Stimulated activated CD4-positive, alpha-beta T cell treated with anti-CD3 and anti-CD28 coated beads, Interleukin-15, amount 100 ng/mL, for 24 hours (primary cell): ENCODE results near the gene SLC25A45.

ENCODE experiments used
- DNase-seq: peaks from one replicate; pipeline ENCODE4 v3.0.0-alpha.2; 2020

SLC25A45 gene

DNA sequence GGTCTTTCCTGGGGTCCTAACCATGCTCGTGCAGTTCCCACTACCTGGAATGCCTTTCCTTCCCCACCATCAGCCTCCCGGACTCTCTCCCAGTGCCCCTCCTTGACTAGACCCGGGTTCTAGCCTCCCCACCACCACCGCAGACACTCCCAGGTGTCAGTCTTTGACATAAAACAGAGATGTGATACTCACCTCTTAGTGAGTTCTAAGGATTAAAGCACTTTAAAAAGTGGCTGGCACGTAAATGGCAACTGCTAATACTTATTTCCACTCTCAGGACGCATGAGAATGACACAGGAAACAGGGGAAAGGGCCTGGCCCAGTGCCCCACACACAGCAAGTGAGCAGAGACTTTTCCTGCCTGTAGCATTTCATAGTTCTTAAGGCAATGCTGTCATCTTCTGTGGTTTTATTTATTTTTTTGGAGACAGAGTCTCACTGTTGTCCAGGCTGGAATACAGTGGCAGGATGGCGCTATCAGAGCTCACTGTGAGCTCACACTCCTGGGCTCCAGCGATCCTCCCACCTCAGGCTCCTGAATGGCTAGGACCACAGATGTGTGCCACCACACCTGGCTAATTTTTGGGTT, 1.9 kb upstream of the SLC25A45 start:
- DNase-seq: peak; percentile 32

DNA sequence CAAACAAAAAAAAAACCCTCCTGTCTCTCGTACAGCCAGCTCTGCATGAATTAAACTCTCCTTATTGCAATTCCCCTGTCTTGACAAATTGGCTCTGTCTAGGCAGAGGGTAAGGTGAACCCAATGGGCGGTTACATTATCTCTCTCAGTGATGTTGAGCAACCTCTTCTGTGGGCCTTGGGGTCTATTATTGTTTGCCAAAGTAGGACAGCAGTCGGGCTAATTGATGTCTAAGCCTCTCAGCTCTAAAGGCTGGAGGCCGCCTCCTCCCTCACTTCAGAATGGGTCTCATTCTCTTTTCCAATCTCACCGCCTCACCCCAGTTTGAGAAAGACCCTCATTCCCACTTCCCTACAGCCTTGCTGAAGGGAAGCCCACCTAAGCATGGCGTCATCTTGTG, 1.3 kb upstream of the SLC25A45 start:
- DNase-seq: no peak

DNA sequence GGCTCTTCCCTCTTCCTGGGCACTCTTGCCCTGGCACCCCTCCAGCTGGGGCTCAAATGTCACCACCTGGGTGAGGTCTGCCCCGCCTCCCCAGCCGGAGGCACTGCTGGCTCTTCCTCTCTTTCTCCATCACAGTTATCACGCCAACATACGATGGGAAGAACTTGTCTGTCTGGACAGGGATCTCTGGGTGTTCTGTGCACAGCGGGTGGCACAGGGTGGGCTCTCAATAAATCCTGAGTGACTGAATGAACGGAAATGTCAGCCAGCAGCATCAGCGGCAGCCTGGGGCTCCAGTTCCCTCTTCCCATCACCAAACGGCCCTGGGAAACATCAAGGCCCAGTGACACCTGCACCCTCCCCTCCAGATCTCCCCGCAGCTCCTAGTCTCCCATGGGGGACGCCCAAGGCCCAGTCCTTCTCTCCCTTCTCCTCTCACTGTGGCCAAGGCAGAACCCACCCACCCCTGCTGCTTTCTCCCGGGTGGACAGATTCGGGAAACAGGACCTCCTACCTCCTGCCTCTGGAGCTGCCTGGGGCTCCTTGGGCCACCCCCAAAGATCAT, 440 bp upstream of the SLC25A45 start:
- peak; percentile 23 for DNase-seq

DNA sequence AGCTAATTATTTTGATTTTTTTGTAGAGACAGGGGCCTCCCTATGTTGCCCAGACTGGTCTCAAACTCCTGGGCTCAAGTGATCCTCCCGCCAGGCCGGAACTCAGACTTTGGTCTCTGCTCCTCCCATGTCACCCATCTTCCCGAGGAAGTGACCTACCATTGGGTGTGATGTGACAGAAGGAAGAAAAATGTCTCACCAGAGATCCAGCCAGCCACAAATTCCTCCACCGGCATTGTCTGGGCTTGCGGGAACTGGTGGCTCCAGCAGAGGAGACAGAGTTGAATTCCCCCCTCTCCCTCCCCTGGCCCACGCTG, 772 bp downstream of the SLC25A45 start:
- DNase-seq: no peak

DNA sequence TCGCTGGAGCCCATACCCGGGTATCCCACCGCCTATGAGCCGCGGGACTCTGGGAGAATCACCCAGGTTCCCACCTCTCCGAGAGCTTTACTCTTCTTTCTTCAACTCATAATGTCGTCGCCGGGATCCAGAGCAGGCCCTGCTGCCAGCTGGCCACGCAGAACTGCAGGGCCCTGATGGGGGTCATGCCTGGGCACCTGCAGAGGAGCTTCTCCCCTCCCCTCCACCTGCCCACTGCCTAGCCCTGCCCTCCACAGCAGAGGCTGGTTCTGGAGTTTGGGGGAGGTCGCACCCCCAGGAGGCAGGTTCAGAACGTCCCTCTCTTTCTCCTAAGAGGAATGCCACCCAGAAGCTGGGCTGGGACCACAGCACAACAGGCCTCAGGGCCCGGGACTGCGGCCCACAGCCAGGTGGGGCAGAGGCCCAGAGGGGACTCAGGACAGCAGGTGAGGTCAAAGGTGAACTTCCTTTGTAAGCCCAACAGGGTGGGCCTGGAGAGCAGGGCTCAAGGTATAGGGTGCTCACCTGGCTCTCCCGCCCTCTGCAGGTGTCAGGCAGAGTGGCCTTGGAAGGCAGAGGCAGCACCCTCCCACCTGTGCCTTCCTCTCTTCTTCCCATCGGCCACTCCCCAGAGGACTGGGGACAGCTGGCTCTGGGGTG, 1.9 kb downstream of the SLC25A45 start:
- no peak for DNase-seq

DNA sequence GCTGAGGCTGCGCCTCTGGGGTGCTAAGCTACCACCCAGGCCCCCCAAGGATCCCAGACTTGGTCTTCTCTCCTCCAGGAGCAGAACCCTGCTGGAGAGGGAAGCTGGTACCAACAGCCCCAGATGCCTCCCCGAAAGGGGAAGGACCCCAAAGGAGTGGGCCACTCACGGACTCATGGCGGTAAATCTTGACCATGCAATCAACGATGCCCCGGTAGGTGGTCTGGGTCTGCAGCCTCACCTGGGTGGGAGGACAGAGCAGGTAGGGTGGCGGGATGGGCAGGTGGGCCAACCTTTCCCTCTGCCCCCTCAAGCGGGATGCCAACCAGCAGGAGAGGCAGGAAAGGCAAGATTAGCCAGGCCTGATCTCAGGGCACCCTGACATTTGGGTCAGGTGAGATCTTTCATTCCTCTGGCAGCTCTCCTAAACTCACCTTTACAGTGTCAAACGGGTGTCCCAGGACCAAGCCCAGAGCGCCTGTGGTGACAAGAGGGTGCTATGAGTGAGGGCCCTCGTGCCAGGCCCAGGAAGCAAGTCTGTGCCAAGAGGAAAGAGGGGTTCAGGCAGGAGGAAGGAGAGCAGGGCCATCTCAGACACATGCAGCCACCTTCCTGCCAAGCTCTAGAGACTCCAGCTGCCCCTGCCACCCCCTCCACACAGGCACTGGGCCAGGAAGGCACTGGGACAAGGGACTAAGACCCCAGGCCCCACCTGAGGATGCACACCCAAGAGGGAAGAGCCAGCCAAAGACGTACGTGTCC, 2.6 kb downstream of the SLC25A45 start:
- no peak for DNase-seq

DNA sequence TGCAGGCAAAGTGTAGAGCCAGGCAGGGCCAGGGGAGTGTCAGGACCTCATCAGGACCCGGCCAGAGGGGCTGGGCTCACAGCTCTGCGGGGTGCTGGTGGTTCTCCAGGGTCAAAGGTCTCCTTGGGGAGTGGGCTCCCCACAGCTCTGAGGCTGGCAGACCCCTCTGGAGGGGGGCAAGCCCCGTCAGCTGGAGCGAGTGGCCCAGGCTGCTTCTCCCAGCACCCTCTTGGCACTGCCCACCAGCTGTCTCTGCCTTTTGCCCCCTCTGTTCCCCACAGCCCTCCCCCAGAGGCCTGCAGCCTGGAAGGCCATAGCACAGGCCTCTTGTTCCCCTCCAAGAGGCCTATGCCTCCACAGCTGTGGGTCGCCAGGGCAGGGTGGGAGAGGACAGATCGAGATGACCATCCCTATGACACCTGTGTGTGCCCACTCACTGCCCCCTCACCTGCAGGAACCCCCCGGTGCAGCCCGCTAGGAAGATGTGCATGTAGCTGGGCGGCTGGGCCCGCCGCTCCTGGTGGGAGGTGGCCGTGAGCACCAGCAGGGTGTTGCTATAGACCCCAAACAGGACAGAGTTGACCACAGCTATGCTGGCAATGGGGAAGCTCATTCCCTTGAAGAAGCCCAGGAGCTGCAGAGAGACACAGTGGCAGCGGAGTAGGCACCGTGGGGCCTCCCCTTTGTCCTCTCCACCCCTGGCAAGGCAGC, 3.4 kb downstream of the SLC25A45 start:
- DNase-seq: no peak

DNA sequence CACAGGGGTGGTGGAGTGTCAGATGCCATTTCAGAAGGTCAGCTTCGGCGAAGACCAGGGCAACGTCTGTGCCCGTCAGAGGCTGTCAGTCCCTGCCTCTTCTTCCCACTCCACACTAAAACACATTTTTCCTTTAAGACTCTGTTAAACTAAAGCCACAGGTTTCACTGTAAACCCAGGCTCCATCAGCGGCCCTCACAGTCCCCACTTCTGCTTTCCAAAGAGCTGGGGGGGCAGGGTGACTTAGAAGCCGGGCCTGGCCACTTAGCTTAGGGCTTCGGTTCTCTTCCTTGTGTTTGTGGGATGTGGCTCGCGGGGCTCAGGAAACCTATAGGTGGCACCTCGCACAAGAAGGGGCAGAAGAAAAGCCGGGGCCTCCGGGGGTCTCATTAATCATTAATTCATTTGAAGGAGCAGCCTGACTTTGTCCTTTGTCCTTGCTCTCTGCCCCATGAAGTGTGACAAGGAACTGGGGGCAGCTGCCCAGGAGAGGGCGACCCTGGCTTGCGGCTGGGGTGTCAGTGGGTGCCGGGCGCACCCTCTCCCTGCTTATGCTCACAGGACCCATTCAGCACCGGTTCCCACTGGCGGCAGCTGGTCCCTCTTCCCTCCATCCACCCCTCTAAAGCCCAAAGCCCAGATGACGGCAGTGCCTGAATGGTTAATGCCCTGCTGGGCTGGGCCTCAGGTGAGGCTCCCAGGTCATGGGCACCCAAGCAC, 4.1 kb downstream of the SLC25A45 start:
- no peak for DNase-seq

DNA sequence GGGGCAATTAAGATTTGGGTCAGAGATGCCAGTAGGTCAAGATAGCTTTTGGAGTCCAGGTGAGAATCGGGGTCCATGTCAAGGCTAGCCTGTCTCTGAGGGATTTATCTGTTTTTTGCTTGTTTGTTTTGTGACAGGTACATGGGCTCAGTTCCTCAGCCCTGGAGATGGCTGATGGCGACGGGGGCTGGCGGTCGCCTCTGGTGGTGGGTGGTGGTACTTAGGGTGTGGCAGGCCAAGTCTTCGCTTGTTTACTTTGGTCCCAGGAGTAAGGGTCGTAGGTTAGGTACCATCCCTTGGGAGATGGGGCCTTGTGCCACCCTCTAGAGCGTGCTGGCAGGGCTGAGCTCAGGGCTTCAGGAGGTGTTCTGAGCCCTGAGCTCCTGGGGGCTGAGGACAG, 4.7 kb downstream of the SLC25A45 start:
- no peak for DNase-seq

DNA sequence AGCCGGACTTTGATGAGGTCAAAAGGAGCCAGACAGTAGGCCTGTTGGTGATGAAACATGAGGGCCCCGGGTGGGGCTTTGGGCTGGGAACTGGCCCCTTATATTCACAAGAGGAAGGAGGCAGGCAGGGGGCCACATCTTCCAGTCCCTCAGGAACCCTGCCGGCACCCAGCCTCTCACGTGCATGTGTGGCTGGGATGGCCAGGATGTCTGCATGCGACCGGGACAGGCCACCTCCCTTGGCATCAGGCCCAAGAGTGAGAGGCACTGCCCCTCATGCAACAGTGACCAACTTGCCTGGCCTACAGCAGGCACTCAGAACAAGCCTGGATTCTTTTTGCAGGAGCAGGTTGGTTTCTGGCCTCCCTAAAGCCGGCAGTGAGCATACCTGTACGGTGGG, 5.4 kb downstream of the SLC25A45 start:
- DNase-seq: no peak

DNA sequence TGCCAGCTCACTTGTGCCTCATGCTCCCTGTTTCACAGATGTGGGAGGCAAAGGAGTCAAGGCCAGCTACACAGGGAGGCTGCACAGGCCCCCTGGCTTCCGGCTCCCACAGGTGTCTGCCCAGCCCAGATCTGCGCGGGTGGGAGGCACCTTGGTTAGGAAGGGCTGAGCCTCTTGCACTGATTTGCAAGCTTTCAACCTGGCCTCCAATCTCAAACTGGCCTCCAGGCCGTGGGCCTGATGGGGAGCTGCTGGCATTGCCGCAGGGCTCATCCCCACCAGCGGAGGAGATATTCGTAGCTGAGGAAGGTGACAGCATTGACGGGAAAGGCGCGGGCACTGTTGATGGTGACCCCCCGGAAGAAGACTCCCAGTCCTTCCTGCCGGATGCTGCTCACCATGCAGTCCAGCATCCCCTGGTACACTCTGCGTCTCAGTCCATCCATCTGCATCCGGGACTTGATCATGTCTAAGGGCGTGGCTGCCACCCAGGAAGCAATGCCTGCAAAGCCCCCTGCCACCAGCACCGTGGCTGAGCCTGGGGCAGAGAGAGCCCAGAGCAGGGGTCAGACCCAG, 6.2 kb downstream of the SLC25A45 start:
- DNase-seq: no peak

DNA sequence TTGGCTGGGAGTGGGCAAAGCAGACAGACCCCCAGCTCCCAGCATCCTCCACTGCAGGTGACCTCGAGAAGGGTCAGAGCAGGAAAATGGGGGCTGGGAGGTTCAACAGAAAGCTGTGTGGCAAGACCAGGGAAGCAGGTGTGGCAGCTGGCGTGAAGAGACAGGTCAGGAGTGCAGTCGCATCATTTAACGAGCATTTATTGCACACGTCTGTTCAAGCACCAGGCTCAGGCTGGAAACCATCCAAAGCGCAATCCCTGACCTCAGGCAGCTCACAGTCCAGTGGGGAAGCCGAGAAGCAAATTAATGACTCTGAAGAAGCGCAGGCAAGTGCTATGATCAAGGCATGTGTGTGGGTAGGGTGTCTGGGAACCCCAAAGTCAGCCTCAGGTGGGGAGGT, 7.4 kb downstream of the SLC25A45 start:
- no peak for DNase-seq

DNA sequence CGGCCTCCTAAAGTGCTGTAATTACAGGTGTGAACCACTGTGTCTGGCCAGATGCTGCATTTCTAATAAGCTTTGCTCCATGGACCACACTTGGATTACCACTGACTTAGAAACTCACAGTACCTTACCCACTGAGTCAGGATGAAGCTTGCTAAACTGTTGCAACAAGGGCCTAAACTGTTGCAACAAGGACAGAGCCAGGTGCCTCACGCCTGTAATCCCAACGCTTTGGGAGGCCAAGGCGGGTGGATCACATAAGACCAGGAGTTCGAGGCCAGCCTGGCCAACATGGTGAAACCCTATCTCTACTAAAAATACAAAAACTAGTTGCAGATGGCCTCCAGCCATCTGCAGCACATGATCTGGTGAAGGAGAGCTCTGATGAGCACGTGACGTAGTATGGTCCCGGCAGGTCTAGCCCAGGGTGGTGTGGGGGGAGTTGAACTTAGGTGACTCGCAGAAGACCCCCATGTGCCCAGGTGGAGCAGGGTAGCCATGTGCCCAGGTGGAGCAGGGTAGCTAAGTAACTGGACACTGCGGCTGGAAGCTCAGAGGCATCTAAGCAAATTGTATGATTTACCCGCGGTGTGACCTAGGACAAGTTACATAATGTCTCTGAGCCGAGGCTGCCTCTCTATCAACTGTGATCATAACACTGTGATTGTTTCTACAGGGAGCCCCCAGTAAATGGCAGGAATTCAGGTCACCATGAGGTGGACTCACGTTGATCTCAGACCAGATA, 8.4 kb downstream of the SLC25A45 start:
- no peak for DNase-seq

DNA sequence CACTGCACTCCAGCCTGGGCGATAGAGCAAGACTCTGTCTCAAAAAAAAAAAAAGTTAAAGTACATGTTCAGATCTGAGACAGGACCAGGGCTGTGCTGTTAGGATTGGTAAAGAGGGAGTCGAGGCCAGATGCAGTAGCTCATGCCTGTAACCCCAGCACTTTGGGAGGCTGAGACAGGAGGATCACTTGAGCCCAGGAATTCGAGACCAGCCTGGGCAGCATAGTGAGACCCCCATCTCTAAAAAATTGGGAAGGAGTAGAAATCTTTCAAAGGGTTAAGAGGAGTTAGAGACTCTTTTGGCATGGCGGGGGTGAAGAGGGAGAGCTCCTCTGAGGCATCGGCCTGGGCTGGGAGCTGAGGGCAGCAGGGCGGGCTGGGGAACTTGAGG, 11.8 kb downstream of the SLC25A45 start:
- no peak for DNase-seq

DNA sequence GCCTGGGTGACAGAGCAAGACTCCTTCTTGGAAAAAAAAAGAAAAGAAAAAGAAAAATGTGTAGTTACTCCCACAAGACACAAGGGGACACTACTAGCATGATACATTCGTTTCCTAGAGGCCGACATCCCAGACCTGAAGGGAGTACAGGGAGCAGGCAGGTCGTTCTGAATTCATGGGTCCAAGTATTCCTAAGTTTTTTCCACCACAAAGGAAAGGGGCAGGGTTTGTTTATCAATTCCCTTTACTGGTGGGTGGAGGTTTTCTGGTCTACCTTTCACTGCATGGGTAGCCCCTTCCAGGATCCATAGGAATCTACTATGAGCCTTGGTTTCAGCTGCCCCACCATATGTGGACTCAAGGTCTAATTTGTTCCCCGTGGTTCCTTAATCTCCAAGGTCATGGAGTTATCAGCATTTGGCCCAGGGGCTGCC, 16.1 kb downstream of the SLC25A45 start:
- peak; percentile 34 for DNase-seq

DNA sequence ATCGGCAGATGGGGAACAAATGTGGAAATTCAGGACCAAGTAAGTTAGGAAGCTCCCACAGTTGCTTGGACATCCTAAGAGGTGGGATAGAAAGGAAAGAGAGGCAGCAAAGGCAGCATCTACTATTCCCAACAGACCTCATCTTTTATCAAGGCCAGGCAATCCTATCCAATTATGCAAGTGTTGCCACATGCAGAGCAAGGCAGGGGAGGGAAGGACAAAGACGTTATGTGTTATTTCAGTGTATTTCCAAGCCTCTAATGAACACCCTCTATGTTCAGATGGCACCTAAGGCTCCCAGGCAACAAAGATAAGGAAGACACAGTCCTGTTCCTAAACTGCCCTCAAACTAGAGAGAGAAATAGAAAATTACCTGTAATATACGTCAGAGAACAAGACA, 18.7 kb downstream of the SLC25A45 start:
- no peak for DNase-seq

DNA sequence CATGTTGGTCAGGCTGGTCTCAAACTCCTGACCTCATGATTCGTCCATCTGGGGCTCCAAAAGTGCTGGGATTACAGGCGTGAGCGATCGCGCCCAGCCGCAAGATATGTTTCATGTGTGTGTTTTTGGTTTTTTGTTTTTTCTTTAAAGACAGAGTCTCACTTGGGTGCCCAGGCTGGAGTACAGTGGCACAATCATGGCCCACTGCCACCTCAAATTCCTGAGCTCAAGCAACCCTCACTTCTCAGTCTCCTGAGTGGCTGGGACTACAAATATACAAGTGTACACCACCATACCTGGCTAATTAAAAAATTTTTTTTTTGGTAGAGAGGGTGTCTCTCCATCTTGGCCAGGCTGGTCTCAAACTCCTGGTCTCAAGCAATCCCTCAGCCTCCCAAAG, 19.5 kb downstream of the SLC25A45 start:
- no peak for DNase-seq

DNA sequence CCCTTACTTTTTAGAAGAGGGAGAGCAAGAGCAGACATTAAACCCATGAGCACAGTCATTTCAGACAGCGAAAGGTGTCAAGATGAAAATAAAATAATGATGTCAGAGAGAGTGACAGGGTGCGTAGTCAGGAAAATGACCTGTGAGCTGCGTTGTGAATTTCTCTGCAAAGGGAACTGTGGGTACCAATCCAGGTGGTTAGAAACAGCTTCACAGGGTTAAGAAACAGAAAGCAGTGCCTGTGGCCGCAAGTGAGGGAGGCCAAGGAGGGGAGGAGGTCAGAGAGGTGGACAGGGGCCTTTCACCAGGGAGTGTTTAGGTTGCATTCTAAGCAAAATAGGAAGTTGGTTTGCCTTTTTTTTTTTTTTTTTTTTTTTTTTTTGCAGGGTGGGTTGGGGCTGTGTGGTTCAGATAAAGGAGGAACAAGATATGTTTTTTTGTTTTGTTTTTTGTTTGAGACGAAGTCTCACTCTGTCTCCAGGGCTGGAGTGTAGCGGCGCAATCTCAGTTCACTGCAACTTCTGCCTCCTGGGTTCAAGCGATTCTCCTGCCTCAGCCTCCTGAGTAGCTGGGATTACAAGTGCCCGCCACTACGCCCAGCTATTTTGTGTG, 20.0 kb downstream of the SLC25A45 start:
- DNase-seq: no peak

DNA sequence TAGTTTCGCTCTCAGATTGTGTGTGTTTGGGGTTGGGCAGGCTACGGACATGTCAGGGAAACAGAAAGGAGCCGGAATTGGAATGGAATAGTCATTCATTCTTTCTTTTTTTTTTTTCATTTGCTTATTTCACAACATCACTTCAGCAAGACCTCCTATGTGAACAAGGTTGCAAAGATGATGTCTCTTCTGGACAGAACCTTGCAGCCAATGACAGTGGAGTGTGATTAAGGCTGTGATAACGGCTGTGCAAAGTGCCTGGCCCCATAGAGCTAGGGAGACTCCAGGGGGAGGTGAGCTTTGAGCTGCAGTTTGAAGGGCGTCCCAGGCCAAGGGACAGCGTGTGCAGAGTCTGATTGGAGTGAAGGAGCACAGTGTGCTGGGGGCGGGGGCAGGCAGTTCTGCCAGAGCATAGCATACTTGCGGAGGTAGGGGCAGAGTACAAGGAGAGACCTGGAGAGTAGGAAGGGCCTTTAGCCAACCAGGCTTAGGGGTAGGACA, 24.5 kb downstream of the SLC25A45 start:
- no peak for DNase-seq

DNA sequence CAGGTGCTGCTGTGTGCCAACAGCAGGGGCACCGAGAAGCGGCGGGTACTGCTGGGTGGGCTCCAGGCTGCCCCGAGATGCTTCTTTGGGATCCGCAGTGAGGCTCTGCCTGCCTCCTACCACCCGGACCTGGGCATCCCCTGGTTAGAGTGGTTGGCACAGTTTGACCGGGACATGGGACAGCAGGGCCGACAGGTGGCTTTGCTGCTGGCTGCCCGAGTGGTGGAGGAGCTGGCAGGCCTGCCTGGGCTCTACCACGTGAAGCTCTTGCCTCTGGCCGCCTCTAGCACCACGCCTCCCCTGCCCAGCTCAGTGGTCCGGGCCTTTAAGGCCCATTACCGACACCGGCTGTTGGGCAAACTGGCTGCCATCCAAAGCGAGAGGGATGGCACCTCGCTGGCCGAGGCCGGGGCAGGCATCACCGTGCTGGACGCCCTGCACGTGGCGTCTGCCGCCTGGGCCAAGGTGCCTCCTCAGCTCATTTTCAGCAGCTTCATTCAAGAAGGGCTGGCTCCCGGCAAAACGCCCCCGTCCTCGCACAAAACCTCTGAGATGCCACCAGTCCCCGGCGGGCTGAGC, 26.0 kb downstream of the SLC25A45 start:
- no peak for DNase-seq
